NCI-H1694 treated with DMSO at 0.1 percent for 48 hours (cell line): ENCODE results near the gene MT1H.
"Not testable (repeated sequence)": the region's sequence is repeated elsewhere in the genome, so short reads cannot be mapped to it uniquely, and the experiment has no call there.

ENCODE experiments used
- DNase-seq: peaks from one replicate; lab custom pipeline; 2025; lab: John Stamatoyannopoulos, UW

Gene MT1H

DNA sequence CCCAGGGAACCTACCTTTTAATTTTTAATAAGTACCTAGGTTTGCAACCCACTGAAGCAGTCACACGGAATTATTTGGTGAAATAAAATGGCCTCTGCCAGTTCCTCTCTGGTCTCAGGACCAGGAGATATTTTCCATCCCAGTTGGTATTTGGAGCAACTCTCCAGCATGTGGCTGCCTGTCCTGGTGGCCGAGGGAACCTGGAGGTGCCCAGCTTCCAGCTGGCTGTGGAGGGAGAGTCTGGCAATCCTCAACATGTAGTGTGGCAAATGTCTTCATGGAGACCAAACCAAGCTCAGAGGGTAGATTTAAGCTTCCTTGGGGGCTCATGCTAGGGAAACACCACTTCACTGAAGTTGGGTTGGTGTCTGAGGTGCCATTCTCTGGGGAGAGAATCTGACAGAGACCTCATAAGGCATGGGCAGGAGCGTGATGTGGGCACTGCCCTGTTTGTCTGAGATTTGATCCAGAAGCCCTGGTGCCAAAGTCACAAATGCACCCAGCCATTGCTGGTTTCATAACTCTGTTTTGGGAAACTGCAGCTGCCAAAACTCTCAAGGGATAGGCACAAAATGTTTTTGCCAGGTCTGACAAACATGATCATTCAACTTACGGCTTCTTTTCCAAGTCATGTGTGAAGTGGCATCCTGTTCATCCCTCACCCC is 15.4 kb downstream of the MT1H start:
- no peak for DNase-seq

DNA sequence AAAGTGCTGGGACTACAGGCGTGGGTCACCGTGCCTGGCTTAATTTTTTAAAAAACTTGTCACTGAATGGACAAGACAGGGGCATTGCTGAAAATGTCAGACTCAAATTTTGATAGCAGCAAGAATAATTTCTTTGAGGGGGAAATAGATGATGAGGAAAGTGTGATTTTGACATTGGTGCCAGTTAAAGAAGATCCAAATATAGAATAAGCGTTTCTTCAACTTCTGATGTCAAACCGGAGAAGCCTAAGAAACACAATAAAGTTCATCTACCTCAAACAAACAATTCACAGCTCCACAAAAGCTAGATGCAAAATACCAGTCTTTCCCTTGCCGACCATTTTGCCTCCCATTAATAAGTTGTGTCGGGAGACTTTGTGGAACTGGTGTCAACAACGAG is 17.1 kb downstream of the MT1H start:
- DNase-seq = no peak

DNA sequence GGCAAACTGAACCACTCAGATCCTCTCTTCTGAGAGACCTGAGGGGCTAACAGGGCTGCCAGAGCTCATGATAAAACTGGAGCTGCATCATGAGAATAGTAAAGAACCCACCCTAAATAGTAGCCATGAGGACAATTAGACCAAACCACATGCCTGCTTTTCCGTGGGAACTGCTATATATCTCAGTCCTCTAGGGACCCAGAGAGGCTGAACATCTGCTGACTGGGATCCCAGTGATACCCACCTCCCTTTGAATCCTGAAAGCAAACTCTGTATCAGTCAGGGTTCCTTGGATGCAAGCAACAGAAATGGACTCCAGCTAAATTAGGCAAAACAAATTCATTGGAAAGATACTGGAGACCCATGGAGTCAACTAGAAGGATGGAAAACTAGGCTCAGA is 19.1 kb downstream of the MT1H start:
- no peak for DNase-seq

DNA sequence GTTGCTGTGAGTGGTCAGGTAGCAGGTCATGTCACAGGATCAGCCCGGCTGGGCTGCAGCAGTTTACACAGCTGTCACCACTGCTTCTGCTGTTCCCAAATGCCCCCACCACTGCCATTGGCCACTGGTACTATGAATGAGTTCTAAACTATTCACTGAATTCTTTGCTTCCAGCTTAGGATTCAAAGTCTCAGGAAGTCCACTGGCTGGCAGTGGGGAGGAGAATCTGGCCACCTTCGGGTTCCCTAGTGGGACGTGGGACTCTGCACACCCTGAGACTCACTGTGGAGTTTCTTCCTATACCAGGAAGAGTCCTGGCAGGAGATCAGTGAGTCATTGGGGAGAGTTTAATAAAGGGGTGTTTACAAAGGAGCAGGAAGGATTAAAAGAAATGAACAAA is 19.6 kb downstream of the MT1H start:
- no peak for DNase-seq

DNA sequence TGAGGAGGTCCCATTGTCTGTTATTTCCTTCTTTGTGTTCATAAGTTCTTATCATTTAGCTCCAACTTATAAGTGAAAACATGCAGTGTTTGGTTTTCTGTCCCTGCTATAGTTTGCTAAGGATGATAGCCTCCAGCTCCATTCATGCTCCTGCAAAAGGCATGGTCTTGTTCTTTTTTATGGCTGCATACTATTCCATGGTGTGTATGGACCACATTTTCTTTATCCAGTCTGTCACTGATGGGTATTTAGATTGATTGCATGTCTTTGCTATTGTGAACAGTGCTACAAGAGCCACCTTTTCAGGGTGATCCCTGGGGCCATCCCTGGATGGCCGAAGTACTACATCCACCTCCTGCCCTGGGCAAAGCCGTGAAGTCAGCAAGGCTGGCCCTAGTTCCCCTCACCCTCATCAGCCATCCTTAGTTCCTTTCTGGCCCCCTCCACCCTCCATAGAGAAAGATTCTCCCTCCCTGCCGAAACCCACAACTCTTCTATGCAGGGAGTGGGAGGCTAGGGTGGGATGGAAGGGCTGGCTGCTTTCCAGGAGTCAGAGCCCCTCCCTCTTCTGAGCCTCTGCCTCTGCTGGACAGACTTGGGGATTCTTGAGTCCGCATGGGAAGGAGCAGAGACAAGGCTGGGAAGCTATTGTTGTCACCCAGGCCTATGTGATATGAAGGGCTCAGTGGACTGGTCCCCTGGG is 21.0 kb downstream of the MT1H start:
- DNase-seq = no peak

DNA sequence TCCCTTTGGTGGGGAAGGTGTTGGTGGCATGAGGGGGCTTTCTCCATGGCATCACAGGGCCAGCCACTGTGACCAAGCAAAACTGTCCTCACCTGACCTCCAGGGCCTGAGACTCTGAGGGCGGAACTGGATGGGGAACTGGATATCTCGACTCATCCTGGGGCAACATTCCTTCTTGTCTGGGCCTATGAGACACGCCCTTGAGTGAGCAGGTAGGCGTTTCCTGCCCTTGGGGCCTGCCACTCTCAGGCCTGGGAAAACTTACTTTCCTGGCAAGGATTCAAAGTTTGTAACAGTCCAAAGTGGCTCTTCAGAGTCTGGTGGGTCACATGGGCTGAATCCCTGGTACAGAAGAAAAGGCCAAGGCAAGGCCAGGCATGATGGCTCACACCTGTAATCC is 22.3 kb downstream of the MT1H start:
- no peak for DNase-seq

DNA sequence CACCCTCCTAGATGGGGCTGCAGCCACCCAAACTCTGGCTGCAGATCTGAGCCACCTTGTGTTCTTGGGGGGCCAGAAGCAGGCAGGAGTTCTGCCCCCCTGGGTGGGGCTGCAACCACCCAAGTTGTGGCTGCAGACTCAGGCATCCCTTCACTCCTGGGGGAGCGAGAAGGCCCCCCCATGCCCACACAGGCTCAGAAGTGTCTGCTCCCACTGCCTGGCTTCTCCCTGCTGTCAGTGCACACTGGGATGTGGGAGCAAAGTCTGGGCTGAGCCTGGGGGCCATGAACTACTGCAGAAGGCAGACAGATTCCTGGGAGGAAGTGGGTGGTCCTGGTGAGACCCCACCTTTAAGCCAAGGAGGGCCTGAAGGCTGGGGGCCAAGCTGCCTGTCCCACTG is 25.6 kb downstream of the MT1H start:
- no peak for DNase-seq

DNA sequence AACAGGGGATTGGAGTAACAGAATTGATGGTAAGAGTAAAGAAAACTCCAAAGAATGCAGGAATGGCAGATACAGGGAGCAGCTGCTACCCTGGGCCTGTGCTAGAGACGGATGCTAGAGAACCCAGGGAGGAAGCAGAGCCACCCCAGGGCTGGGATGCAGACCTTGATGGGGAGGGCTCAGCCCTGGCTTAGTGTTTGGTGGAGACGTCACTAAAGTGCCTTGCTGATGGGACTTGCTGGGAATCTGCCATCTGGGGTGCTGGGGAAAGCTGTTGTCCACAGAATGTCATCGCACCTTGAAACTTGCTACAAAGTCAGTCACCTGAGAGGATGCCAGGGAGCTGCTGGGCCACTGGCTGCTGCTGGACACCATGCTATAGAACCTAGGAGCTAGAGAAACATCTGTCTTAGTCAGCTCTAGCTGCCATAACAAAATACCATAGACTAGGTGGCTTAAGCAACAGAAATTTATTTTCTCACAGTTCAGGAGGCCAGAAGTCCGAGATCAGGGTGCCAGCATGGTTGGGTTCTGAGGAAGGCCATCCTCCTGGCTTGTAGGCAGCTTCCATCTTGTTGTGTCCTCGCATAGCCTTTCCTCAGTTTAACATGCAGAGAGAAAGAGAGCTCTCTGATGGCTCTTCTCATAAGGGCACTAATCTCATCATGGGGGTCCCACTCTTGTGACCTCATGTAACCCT is 28.0 kb downstream of the MT1H start:
- no peak for DNase-seq

DNA sequence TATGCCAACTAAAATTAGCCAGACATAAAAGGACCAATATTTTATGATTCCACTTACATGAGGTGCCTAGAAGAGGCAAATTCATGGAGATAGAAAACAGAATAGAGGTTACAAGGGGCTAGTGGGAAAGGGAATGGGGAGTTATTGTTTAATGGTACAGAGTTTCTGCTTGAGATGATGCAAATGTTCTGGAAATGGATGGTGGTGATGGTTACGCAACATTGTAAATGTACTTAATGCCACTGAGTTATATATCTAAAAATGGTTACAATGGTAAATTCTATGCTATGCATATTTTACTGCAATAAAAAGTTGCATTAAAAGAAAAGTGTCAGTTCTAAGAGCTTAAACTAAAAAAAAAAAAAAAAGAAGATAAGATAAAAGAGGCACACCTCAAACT is 30.6 kb downstream of the MT1H start:
- DNase-seq = no peak

DNA sequence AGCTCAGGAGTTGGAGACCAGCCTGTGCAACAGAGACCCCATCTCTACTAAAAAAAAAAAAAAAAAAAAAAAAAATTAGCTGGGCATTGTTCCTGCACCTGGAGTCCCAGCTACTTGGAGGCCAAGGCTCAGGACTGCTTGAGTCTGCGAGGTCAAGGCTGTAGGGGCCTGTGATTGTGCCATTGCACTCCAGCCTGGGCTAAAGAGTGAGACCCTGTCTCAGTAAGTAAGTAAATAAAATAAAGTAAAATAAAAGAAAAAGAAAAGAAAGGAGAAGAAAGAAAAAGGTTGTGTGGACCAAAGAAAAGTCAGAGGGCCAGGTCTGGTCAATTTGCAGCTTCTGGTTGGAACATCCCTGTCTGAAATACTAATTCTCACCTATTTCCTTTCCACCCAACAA is 31.0 kb downstream of the MT1H start:
- no peak for DNase-seq

DNA sequence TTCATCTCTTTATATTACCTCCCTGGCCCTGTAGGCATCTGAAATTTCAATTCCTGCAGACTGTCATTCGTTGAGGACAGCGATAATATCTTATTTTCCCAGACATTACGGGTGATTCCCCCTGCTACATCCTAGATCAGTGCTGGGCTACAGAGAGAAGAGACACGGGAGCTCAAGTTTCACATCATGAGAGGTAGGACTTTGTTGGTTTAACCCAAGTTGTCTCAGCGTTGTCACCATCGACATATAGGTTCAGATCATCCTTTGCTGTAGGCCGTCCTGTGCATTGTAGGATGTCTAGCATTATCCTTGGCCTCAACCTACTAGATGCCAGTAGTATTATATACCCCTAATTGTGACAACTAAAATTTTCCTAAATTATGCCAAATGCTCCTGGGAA is 31.9 kb downstream of the MT1H start:
- no peak for DNase-seq

DNA sequence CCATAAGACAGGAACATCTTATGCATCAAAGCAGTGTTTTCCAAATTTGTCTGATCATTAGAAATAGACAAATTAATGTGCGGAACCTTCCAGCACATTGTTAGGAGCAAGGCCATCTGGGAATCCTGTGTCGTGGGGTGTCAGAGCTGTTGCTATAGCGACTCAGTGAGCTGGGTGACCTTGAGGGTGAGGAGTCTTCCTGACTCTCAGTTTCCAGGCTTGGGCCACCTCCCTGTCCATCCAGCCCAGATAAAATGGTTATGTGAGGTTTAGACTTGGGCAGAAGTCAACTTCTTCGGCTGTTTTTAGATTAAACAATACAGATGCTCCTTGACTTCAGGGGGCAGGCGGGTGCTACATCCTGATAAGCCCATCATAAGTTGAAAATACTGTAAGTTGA is 33.2 kb downstream of the MT1H start:
- DNase-seq = no peak

DNA sequence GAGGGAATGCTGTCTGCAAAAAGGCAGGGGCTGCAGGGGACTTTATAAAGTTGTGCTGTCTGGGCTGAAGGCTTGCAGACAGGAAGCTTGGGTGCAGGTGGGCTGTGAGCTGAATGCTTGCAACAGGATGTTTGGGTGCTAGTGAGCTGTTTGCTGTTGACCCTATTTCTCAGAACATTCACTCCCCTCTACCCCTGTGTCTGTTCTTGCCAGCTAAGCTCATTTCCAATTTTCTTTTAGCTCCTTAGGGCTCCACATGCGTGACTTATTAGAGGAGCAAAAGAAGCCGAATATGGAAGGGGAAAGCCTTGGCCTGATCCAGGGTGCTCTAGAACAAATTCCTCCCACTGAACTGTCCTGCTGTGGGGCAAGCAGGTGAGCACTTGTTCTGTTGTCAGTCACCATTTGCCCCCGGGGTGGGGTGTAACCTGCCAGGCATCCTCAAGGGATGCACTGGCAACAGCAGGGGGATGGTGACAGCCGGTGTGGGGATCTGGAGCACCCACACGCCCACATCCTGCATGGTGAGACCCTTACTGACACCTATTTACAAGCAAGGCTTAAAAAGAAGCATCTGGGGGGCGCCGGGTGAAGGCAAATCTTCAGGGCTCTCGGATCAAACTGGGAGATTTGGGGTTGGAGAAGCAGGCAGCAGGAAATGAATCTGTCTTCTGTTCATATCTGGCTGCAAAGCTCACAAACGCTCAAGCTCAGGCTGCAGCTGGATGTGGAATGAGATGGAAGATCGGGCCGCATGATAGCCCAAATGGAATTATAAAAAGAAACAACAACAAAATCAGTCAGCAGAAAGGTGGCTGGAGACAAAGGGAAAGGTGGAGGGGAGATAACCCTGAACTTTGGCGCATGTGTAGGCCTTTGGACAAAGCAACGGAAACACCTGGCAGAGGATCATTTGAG is 39.2 kb downstream of the MT1H start:
- no peak for DNase-seq

DNA sequence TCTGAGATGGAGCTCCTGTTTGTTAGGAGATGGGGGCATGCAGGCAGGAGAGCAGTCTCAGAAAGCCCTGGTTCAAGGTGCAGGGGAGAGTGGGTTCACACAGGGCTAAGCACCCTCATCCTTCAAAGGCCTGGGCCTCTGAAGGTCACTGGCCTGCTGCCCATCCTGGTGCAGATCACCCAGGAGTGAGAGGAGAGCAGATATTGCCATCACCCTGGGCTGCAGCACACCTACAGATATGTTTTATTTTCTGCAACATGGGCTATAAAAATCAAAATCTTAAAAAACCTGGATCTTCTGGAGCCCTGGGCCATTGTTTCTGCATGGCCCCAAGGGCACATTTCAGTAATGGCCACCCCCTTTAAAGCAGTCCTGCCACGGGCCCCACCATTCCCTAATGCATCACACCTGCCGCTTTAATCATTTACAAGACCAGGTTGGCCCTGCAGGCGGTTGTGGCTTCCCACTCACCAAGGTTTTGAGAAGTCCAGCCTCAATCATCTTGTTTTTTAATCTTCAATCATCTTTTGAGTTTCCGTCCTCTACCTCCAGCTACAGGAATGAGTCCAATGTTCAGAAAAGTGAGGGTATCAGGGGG is 39.9 kb downstream of the MT1H start:
- no peak for DNase-seq

DNA sequence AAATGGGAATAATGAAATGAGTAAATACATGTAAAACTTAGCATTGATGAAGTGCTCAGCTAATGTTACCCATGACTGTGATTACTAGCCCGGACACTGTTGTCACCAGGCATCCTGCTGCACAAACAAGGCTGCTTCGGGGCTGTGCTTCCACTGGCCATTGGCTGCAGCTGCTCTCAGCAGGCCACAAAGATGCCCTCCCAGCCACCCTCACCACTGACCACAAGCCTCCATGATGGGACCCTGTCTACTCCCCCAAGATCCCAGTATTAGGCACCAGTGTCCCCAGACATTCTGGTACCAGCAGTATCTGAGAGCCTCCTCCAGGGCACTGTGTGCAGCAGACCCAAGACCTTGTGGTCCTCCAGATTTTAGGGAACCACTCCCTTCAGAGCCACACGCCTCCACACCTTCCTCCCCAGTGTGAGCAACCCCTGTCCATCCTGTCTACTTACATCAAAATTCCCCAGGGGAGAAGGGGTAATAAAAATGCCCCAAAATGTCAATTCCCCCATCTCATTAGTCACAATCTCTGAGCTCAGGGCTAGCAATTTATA is 40.6 kb downstream of the MT1H start:
- DNase-seq = no peak

DNA sequence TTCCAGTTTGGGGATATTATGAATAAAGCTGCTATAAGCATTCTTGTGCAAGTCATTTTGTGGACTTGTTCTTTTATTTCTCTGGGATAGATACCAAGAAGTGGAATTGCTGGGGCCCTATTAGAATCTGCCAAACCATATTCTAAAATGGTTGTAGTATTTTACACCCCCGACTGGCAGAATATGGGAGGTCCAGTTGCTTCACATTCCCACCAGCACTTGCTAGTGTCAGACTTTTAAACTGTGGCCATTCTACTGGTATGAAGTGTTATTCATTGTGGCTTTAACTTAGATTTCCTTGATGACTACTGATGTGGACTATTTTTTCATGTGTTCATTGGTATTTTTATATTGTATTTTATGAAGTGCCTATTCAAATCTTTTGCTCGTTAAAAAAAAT is 42.2 kb downstream of the MT1H start:
- DNase-seq = no peak

DNA sequence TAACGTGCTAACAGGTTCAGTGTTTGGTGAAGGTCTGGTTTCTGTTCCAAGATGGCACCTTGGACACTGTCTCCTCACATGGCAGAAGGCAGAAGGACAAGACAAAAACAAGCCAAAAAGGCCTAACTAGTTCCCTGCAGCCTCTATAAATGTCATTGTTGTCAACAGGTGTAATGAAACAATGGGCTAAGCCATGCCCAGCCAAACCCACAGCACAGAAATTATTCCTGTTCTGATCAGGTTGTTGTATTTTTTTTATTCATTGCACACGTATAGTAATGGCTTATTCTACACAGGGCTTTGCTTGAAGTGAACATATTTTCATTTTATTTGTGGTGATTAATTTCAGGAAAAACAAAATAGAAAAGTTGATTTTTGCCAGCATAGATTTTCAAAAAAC is 44.2 kb downstream of the MT1H start:
- DNase-seq = no peak

DNA sequence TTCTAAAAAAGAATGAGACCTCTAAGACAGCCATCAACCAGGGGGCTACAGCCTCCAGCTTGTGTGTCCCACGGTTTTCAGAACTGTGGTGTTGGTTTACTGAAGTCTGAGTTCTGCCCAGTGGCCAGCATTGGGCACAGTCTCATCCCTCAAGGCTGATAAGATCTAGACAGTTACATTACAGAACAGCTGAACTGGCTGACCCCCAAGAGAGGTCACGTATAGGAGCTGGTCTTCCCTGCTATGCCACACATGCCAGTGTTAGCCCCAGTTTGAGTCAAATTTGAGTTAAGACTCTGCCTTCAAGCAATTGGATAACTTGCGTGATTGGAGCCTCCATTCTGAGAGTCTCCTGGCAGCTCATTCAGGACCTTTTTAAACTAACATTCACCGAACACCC is 45.5 kb downstream of the MT1H start:
- DNase-seq = no peak

DNA sequence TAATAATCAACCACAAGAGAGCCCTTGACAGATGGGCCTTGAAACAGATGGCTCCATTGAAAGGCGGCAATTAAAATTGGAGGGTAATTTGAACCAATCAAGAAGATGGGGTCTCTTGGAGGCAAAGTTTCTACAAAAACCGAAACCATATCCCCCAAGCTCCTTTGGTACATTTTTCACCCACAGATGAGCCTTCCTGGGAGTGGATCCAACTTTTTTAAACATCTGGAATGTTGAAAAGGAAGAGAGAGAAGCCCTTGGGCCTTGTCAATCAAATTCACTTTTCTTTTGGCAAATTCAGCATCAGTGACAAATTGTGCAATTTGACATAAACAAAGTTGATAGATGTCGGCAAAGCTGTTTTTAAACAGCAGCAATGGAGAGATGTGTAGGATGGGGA is 47.1 kb downstream of the MT1H start:
- peak; percentile 25 for DNase-seq

DNA sequence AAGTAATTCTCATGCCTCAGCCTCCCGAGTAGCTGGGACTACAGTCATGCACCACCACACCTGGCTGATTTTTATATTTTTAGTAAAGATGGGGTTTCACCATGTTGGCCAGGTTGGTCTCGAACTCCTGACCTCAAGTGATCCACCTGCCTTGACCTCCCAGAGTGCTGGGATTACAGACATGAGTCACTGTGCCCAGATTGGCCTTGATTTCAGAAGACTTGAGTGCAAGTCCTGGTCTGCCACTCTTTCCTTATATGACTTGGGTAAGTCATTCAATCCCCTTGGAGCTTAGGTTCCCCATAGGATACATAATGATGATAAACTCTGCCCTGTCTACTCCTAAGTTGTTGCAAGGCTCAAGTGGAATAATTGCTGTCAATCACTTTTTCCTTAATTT is 47.9 kb downstream of the MT1H start:
- DNase-seq = not testable (repeated sequence)
